ENCODE results near the gene NFKBIE.

The NFKBIE gene

GRCh38 chr6:44224029-44224964 lies 41.1 kb downstream of the NFKBIE start:
- DNase-seq = peak; percentile 30

DNA sequence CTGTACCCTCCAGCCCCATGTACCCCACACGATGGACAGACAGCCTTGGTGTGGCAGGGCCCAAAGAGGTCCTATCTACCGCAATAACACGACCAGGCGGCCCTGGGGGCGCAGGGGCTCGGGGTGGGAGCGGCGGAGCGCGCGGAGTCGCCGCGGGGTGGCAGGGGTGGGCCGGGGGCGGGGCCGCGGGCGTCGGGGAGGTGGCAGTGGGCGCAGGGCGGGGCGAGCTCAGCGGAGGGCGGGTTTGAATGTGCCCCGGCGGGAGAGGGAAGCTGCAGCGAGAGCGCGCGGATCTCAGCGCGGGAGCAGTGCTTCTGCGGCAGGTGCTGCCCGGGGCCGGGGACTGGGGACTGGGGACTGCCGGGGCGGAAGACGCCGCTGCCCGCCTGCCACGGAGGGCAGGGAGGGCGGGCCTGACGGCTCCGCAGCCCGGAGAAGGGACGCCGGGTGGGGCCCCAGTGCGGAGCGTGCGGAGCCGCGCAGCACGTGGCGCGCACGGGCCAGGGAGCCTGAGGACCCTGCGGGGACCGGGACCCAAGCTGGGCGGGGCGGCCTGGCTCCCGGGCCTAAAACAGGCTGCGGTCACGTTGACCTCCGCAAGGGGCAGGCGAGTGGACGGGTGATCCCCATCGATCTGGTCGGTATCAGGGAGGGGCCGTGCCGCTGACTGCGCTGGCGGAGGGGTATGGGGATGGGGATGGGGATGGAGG lies 41.9 kb downstream of the NFKBIE start, which contains the start of gene SLC29A1:
Gene SLC29A1, plus strand, starts transcription at position 277 of the 710 bp plus-strand sequence. CDS start 3,719 bp downstream, outside the sequence.
- DNase-seq = peak; percentile 58

DNA sequence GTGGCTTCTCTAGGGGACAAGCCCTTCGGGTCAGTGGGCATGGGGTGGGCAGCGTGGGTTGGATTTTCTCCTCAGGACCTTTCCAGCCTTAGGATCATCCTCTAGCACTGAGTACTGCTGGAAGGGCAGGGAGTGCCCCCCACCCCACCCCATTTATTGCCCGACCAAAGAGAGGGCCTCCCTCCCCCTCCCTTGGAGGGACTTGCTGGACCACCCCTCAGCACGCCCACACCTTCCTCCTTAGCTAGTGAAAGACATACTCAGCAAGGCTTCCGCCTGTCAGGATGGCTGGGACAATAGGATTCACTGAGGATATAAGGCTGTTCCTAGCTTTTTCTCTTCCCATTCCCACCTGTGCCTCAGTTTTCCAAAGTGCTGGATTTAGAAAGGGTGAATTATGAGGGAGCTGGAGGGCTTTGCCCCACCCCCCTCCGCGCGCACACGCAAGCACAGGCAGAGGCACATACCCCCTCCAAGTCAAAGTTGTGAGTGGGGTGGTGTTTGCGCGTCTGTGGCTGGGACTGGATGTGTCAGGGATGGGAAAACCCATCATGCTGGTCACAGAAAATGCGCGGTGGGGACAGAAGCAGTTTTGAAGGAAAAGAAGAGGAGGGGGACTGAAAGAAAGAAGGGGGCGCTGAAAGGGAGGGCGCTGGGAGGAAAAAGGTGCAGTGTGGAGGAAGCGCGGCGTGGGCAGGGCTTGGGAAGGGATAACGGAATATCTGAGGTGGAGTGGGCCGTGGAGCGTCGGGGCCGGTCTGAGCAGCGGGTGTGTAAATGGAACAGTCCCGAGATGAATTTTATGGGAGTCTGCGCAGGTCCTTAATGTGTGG lies 42.6 kb downstream of the NFKBIE start:
- no peak for DNase-seq

- no peak for DNase-seq
These were observed 43.4 kb downstream of the NFKBIE start for GRCh38 chr6:44221961-44222335.

- peak; percentile 70 for DNase-seq
These were observed 43.9 kb downstream of the NFKBIE start for GRCh38 chr6:44221291-44221960.

DNA sequence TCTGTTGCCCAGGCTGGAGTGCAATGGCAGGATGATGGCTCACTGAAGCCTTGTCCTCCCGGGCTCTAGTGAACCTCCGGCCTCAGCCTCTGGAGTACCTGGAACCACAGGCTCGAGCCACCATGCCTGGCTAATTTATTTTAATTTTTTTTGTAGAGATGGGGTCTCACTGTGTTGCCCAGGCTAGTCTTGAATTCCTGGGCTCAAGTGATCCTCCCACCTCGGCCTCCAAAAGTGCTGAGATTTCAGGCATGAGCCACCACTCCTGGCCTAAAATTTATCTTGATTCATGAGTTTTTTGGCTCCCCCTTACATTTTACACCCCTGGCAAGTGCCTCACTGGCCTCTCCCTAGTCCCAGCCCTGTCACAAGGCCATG lies 44.4 kb downstream of the NFKBIE start:
- no peak for DNase-seq

- no peak for DNase-seq
These were observed 45.3 kb downstream of the NFKBIE start for GRCh38 chr6:44219815-44220784.

- DNase-seq = peak; percentile 18
These were observed 46.1 kb downstream of the NFKBIE start for GRCh38 chr6:44219053-44219814.

DNA sequence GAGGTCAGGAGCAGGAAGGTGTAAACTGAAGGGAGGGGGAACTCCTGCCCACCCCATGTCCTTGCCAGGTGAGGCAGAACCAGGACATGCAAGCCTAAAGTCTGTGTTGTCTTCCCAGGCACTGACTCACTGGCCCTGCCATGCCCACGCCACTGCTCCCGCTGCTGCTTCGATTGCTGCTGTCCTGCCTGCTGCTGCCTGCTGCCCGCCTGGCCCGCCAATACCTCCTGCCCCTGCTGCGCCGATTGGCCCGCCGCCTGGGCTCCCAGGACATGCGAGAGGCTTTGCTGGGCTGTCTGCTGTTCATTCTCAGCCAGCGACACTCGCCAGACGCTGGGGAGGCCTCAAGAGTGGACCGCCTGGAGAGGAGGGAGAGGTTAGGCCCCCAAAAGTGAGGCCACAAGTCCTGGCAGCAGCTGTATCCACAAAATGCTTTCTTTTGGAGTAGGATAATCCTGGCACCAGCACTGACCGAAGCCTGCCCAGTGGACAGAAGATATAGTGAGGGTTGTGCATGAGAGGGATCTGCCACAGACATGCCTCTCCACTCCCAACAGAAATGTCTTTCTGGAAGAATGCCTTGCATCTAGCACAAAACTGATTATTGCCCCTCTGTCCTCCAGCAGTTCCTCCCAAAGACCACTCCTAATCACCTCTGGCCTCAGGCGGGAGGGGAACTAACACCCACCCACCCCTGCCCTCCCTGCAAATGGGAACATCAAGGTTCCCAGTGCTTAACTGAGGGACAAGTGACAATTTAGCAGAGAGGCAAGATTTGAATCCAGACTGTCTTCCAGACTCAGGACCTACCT lies 47.8 kb downstream of the NFKBIE start:
- no peak for DNase-seq

GRCh38 chr6:44216677-44217331 lies 48.5 kb downstream of the NFKBIE start, which contains the start of gene MYMX:
Gene MYMX, plus strand, starts transcription at chr6:44216926. Its CDS starts 546 bp downstream, at chr6:44217472.
- DNase-seq = no peak

GRCh38 chr6:44214307-44214706 lies 51.0 kb downstream of the NFKBIE start:
- DNase-seq = no peak

DNA sequence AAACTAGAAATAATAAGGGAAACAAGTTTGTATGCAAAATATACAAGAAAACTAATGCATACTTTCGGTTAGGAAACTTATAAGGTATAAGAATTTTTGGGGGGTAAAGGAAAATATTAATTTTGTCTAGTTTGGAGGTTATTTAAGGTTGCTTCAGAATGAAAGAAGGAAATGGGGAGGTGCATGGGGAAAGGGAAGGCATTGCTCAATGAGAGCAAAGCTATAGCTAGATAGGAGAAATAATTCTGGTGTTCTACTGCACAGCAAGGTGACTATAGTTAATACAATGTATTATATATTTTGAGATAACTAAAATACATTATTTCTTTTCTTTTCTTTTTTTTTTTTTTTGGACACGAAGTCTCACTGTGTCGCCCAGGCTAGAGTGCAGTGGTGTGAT lies 54.1 kb downstream of the NFKBIE start:
- no peak for DNase-seq
